ENCODE data around the gene TRAF5.
"Not testable (repeated sequence)": the region's sequence is repeated elsewhere in the genome, so short reads cannot be mapped to it uniquely, and the experiment has no call there.

Gene TRAF5

DNA sequence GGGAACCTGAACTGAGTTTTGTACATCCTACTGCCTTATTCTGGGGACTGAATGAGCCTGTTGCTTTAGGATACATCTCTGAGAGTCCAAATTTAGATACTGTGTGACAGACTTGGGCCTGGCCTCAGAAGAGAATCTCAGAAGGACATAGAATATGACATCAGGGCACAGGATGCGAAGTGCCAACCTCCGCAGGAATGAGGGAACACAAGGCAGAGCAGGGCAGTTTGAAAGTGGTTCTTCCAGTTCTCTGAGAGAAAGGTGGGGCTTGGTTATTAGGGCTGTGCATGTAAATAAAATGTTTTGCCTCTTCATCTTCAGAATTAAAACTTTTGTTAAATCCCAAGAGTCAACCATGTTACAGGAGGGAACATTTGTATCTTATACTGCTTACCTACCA is 23.1 kb downstream of the TRAF5 start:
- no peak for DNase-seq (ENCODE audit: low spot score)
- in situ Hi-C loops (cut with MboI; ENCODE audit: low sequenced_read_pairs, unreplicated experiment), result no loop called here
- TF ChIP-seq, protein P1, sequence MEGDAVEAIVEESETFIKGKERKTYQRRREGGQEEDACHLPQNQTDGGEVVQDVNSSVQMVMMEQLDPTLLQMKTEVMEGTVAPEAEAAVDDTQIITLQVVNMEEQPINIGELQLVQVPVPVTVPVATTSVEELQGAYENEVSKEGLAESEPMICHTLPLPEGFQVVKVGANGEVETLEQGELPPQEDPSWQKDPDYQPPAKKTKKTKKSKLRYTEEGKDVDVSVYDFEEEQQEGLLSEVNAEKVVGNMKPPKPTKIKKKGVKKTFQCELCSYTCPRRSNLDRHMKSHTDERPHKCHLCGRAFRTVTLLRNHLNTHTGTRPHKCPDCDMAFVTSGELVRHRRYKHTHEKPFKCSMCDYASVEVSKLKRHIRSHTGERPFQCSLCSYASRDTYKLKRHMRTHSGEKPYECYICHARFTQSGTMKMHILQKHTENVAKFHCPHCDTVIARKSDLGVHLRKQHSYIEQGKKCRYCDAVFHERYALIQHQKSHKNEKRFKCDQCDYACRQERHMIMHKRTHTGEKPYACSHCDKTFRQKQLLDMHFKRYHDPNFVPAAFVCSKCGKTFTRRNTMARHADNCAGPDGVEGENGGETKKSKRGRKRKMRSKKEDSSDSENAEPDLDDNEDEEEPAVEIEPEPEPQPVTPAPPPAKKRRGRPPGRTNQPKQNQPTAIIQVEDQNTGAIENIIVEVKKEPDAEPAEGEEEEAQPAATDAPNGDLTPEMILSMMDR (IDR thresholded peaks at IDR 0.05; ENCODE audit: borderline replicate concordance, control extremely low read depth, extremely low read depth, insufficient read depth, missing control alignments), result no peak

DNA sequence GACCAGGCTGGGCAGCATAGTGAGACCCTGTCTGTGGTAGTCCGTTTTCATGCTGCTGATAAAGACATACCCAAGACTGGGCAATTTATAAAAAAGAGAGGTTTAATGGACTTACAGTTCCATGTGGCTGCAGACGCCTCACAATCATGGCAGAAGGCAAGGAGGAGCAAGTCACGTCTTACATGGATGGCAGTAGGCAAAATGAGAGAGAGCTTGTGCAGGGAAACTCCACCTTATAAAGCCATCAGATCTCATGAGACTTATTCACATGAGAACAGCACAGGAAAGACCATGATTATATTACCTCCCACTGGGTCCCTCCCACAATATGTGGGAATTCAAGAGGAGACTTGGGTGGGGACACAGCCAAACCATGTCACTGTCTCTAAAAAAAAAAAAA is 25.4 kb downstream of the TRAF5 start:
- in situ Hi-C loops (cut with MboI; ENCODE audit: low sequenced_read_pairs, unreplicated experiment); DNase-seq (ENCODE audit: low spot score): not testable (repeated sequence)

DNA sequence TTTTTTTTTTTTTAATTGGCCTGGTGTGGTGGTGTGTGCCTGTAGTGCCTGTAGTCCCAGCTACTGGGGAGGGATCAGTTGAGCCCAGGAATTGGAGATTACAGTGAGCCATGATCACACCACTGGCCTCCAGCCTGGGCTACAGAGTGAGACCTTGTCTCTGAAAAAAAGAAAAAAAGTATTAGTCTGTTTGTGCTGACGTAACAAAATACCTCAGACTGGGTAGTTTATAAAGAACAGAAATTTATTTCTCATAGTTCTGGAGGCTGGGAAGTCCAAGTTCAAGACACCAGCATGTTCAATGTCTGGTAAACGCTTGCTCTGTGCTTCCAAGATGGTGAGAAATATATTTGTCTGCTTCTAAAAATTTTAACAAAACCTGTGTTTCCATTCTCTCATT is 25.8 kb downstream of the TRAF5 start:
- in situ Hi-C loops (cut with MboI; ENCODE audit: low sequenced_read_pairs, unreplicated experiment), result no loop called here
- no peak for DNase-seq (ENCODE audit: low spot score)
- TF ChIP-seq, protein P1 (IDR thresholded peaks at IDR 0.05; ENCODE audit: borderline replicate concordance, control extremely low read depth, extremely low read depth, insufficient read depth, missing control alignments), result no peak

DNA sequence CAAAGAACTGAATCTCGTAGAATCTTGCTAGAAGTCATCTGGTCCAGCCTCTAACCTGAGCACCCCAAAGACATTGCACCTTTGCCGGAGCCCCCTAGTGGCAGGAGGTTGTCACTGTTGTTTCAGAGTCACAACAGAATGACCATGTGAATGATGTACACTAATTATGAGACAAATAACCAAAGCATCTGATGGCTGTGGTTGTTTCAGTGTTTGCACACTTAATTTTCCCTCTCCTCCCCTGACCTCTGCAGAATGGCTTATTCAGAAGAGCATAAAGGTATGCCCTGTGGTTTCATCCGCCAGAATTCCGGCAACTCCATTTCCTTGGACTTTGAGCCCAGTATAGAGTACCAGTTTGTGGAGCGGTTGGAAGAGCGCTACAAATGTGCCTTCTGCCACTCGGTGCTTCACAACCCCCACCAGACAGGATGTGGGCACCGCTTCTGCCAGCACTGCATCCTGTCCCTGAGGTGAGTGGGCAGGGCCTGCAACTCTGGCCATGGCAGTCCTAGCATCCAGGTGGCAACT is 26.4 kb downstream of the TRAF5 start:
- peak; percentile 69 for DNase-seq (ENCODE audit: low spot score)
- TF ChIP-seq, protein P1 (IDR thresholded peaks at IDR 0.05; ENCODE audit: borderline replicate concordance, control extremely low read depth, extremely low read depth, insufficient read depth, missing control alignments), result peak; percentile 55
- in situ Hi-C loops (cut with MboI; ENCODE audit: low sequenced_read_pairs, unreplicated experiment), result no loop called here

DNA sequence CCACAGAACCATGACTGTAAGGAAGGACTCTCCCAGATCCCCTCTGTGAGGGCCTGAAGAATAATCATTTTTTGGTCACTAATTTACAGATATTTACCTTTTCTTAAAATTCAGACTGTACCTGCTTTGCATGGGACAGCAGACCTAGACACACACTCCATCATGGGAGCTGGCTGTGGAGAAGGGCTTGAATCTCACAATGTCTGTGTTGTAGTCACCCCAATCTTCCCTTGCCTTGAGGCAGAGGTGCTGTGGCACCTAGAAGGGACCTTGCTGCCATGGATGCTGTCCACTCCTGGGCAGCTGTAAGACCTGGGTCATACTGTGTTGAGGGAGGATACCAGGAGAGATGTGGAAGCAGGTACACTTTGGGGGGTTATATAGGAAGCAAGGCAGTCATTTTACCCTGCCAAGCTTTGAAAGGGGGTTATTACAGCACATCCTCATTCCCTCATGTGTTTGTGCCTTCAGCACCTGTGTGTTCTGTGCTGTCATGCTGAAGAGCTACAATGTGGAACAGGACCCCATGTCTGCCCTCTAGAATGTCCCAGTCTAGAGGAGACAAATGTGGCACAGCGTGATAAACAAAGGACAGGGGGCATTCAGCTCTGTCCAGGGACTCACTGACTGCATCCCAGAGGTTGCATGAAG is 27.1 kb downstream of the TRAF5 start:
- in situ Hi-C loops (cut with MboI; ENCODE audit: low sequenced_read_pairs, unreplicated experiment), result no loop called here
- DNase-seq (ENCODE audit: low spot score), result no peak
- TF ChIP-seq, protein P1 (IDR thresholded peaks at IDR 0.05; ENCODE audit: borderline replicate concordance, control extremely low read depth, extremely low read depth, insufficient read depth, missing control alignments), result no peak

DNA sequence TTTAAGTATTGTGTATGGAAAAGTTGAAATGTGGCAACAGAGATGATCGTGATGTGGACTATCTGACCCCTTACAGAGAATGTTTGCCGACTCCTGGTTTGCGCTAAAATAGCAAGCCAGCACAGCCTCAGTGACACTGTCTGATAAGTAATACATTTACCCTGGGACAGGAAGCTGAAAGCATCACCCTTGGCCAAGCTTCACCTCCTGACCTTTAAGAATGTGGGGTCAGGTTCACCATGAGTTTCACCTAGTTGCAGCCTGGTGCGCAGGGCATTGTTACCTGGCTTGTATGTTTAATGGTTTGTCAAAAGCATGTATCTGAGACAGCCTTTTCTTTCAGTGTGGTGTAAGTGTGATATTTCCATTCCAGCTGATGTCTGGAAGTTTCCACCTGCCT is 29.2 kb downstream of the TRAF5 start:
- no peak for DNase-seq (ENCODE audit: low spot score)
- TF ChIP-seq, protein P1 (IDR thresholded peaks at IDR 0.05; ENCODE audit: borderline replicate concordance, control extremely low read depth, extremely low read depth, insufficient read depth, missing control alignments), result no peak
- in situ Hi-C loops (cut with MboI; ENCODE audit: low sequenced_read_pairs, unreplicated experiment), result no loop called here

DNA sequence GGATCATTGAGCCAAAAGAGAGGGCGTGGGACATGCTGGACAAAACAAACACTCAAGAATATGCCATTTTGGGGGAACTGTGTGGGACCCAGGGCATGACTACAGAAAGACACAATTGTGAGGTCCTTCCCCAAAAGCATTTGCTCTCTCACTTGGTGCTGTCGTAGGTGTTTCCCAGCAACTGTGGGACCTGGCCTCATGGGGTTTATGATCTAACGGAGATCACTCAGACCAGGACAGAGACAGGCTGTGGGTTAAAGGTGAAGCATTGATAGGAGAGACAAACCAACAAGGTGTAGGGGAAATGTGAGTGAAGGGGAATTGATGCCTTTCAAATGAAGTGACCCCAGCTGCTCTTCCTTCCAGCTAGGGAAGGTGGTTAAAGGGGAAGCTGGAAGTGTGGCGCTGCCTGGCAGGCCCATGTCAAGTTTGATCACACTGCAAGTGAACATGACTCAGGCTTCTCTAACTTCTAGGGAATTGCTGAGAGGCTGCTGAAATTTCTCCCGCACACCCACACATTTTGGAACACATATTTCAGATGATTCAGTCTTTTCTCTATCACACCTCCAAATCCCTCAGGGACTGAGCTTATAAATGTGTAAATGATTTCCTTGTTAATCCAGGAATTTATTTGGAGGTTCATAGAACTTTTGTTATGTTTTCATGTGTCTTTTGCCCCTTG is 30.2 kb downstream of the TRAF5 start:
- TF ChIP-seq, protein P1 (IDR thresholded peaks at IDR 0.05; ENCODE audit: borderline replicate concordance, control extremely low read depth, extremely low read depth, insufficient read depth, missing control alignments), result no peak
- no peak for DNase-seq (ENCODE audit: low spot score)

More for the DNA sequence above, 30.2 kb downstream of the TRAF5 start:
- in situ Hi-C loops (cut with MboI; ENCODE audit: low sequenced_read_pairs, unreplicated experiment), result no loop called here
